ENCODE results near the gene LPGAT1. TPM values are rescaled to one million over a fixed set of nuclear protein-coding genes. Genes with fewer than 3 reads are reported as not detected.

Gene LPGAT1
- total RNA-seq, 1 donor from 2014 or later: 37.6 TPM

DNA sequence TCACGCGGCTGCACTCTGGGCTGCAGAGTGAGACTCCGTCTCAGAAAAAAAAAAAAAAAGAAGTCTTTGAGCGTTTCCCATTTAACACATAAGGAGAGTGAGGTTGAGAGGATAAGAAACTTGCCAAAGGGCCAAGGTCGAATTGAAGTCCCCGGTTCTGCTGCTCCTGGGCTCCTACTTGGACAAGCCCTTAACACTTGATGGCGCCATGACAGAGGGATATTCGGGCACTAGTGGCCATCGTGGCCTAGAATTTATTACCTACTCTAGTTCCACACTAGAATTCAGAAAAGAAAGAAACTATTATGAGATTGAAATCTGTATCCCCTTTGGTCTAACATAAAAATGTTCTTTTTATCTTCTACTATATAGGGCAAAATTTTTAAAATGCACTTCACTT lies 89.4 kb downstream of the LPGAT1 start:
- DNase-seq (ENCODE audit: low spot score) (no peak), ATAC-seq (no peak)
- intact Hi-C loops (cut with DNase I): no loop called here

- intact Hi-C loops (cut with DNase I): no loop called here
- DNase-seq (ENCODE audit: low spot score): no peak
These were observed 90.7 kb downstream of the LPGAT1 start for GRCh38 chr1:211739671-211740411.

GRCh38 chr1:211738691-211739301 lies 91.8 kb downstream of the LPGAT1 start:
- no peak for DNase-seq (ENCODE audit: low spot score)
- no peak for ATAC-seq
- intact Hi-C loops (cut with DNase I): no loop called here

More at GRCh38 chr1:211739671-211740411, 90.7 kb downstream of the LPGAT1 start:
- no peak for ATAC-seq

- no peak for ATAC-seq
- no peak for DNase-seq (ENCODE audit: low spot score)
These were observed 92.4 kb downstream of the LPGAT1 start for GRCh38 chr1:211738096-211738690.

GRCh38 chr1:211737115-211738035 lies 93.2 kb downstream of the LPGAT1 start:
- DNase-seq (ENCODE audit: low spot score): no peak
- ATAC-seq: no peak
- intact Hi-C loops (cut with DNase I): no loop called here

More at GRCh38 chr1:211738096-211738690, 92.4 kb downstream of the LPGAT1 start:
- intact Hi-C loops (cut with DNase I): no loop called here

DNA sequence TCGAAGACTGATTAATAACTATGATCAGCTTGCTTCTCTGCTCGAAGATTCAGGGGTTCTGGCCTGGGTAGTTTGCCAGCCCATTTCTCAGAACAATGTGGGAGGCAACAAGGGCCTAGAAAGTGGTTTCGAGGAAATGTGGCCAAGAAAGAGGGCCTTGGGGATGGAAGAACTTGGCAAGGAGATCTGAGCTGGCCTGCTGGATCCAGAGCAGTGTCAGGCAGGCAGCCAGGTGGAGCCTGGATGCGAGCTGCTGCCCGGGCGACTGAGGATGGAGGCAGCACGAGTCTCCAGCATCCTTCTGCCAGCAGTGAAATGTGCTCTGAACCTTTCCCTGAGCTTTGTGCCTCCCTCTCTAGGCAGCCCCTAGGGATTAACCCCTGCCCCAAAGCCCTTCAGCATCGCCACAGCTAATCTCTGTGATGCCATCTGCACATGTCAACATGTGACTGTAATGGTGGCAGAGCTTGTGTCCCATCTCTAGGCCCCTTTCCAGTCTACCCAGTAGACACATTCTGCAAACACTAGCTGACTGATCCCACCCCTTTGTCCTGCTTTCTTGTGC lies 94.1 kb downstream of the LPGAT1 start:
- peak; percentile 62 for DNase-seq (ENCODE audit: low spot score)
- ATAC-seq: peak; percentile 79

DNA sequence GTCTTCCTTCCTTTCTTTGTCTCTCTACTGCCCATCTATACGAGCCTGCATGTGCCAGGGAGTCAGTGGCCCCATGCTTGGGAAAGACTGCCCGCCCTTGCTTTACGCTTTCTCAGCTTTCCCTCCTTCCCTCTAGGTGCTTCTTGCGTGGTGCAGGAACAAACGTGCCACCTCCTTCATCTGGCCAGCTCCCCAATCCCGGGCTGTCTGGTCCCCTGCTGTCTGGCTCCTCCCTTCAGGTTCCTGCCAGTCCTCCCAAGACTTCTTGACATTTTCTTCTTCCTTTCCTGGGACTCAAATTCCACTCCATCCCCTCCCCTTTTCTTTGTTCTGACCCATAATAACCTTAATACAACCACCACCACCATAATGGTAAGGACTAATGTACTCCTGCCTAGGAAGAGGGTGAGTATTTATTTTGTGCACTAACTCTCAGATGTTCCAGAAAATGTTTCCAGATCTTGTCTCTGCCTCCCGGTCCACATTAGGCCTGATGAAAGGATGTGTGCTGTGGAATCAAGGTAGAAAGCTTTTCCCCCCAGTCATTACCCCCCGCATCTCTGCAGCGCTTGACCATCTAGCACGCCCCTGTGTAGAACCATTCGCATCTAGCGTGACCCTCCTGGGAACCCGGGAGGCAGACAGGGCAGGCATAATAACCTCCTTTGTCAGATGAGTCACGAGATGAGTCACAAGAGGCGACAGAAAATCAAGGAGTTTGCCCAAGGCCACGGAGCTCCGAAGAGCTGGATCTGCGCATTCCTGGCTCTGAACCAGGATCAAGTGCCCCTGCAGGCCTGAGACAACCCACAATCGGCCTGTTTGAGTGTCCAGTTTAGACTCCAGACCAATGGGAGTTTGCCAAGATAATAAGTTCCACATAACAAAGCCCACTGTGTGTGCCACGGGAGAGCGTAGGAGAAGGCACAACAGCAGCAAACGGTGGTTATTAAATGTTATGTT lies 95.1 kb downstream of the LPGAT1 start:
- DNase-seq (ENCODE audit: low spot score) (peak; percentile 63), ATAC-seq (peak; percentile 86)
- intact Hi-C loops (cut with DNase I): no loop called here

More for the DNA sequence above, 94.1 kb downstream of the LPGAT1 start:
- intact Hi-C loops (cut with DNase I): no loop called here

GRCh38 chr1:211734791-211735190 lies 95.8 kb downstream of the LPGAT1 start:
- intact Hi-C loops (cut with DNase I): no loop called here
- DNase-seq (ENCODE audit: low spot score) (no peak), ATAC-seq (no peak)

GRCh38 chr1:211734359-211734758 lies 96.2 kb downstream of the LPGAT1 start:
- no peak for DNase-seq (ENCODE audit: low spot score)
- no peak for ATAC-seq
- intact Hi-C loops (cut with DNase I): no loop called here

- intact Hi-C loops (cut with DNase I): no loop called here
- DNase-seq (ENCODE audit: low spot score) (no peak), ATAC-seq (no peak)
These were observed 98.1 kb downstream of the LPGAT1 start for GRCh38 chr1:211732293-211732980.

DNA sequence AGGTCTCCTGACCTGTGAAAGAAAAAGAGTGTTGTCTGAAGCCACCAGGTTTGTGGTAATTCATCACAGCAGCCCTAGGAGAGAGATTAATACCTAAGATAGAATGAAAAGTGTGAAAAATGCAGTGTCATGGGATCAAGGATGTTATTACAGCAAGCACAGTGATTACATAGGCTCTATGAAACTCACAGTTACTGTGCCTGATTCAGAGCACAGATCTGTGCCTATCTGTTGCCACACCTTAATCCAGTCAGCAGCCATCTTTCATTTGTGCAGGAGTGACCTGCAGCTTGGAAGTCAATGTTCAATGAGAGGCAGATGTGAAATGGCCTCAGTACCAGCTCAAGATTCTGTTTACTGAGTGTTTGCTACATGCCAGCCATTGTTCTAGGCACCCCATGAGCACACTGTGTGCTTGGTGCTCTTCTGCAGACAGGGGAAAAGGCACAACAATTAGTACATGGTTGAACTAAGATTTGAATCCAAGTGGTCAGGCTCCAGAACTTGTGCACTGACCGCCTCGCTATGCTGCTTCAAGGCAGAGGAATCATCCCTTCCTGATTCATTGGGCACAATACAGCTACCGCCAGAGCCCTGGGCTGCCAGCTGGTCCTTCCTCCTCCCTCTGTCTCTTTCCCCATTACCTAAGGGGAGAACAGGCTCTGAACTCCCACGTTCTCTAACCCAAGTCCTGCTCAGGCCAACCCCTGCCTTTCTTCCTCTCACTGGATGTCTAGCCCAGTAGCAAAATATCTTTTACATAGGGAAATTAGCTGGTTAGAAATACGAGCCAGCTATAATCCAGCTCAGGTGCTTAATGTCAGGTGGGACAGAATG lies 98.9 kb downstream of the LPGAT1 start:
- intact Hi-C loops (cut with DNase I): no loop called here
- DNase-seq (ENCODE audit: low spot score): no peak
- ATAC-seq: no peak

DNA sequence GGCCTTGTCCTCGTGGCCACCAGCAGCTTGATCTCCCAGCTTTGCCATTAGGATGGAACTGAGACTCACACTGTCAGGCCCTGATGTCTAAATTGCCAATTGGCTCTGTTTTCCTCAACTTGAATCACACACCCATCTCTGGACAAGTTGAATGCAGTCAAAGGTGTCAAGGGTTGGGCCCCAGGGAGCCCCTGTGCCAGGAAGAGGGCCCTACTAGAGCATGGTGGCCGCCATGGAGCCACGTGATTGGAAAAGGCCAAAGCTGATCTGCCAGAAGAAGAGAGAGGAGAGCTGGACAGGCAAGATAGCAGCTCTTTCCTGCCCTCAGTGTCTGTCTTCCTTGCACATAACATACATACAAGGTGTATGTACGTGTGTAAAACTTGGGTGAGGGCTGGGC lies 100.2 kb downstream of the LPGAT1 start:
- no peak for DNase-seq (ENCODE audit: low spot score)
- intact Hi-C loops (cut with DNase I): no loop called here
- no peak for ATAC-seq

DNA sequence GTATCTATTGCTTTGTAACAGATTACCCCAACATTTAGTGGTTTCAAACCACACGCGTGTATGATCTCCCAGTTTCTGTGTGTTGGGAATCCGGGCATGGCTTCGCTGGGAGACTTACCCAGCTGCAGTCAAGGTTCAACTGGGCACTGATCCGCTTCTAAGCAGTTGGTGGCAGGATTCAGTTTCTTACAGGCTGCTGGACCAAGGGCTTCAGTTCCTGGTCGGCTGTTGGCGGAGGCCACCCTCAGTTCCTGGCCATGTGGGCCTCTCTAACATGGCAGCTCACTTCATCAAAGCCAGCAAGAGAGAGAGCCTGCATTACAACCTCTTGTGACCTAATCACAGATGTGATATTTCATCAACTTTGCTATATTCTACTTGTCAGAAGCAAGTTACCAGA lies 101.3 kb downstream of the LPGAT1 start:
- intact Hi-C loops (cut with DNase I): no loop called here
- DNase-seq (ENCODE audit: low spot score) (no peak), ATAC-seq (no peak)

- DNase-seq (ENCODE audit: low spot score) (no peak), ATAC-seq (no peak)
- intact Hi-C loops (cut with DNase I): no loop called here
These were observed 104.0 kb downstream of the LPGAT1 start for GRCh38 chr1:211726467-211726995.

GRCh38 chr1:211724687-211725196 lies 105.8 kb downstream of the LPGAT1 start:
- DNase-seq (ENCODE audit: low spot score): no peak
- ATAC-seq: peak; percentile 78
- intact Hi-C loops (cut with DNase I): no loop called here

DNA sequence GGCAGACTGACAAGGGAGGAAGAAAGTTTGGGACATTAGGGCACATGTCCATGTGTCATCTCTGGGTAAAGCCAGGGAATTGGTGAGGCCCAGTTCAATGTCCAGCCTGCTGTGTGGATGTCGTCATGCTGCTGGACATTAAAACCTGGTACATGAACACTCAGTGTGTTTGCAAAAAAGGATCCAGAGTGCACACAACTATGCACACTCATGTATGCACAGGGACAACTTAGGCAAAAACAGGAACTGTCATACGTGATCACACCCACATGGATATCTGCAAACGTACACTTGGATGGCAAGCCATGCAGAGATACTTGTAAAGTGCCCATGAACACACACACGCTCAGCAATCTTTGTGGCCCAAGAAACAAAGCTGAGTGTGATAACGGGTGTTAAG lies 107.3 kb downstream of the LPGAT1 start:
- ATAC-seq: no peak
- intact Hi-C loops (cut with DNase I): no loop called here
- no peak for DNase-seq (ENCODE audit: low spot score)
